ENCODE results near the gene DNAAF3. TPM values are rescaled to one million over a fixed set of nuclear protein-coding genes. Genes with fewer than 3 reads are reported as not detected.
"Not testable (repeated sequence)": the region's sequence is repeated elsewhere in the genome, so short reads cannot be mapped to it uniquely, and the experiment has no call there.

DNAAF3 gene
- total RNA-seq, 1 donor from 2014 or later: not detected

- intact Hi-C loops (cut with micrococcal nuclease): no loop called here
Measured at GRCh38 chr19:55156202-55157063, 10.0 kb downstream of the DNAAF3 start.

GRCh38 chr19:55155784-55156183, 10.6 kb downstream of the DNAAF3 start:
- intact Hi-C loops (cut with micrococcal nuclease): not testable (repeated sequence)

- intact Hi-C loops (cut with micrococcal nuclease): no loop called here
Measured at GRCh38 chr19:55153652-55154264, 12.7 kb downstream of the DNAAF3 start.

- intact Hi-C loops (cut with micrococcal nuclease): no loop called here
Measured at GRCh38 chr19:55152017-55152416, 14.4 kb downstream of the DNAAF3 start.

- intact Hi-C loops (cut with micrococcal nuclease): no loop called here
Measured at GRCh38 chr19:55149078-55150003, 17.1 kb downstream of the DNAAF3 start, which contains the start of gene TNNT1. Gene TNNT1, minus strand, starts transcription at chr19:55149206. Its CDS starts 2,049 bp downstream, at chr19:55147157.

GRCh38 chr19:55147545-55148251, 18.7 kb downstream of the DNAAF3 start:
- intact Hi-C loops (cut with micrococcal nuclease): no loop called here

GRCh38 chr19:55146705-55147273, 19.6 kb downstream of the DNAAF3 start:
- intact Hi-C loops (cut with micrococcal nuclease): no loop called here

GRCh38 chr19:55146078-55146704, 20.2 kb downstream of the DNAAF3 start:
- intact Hi-C loops (cut with micrococcal nuclease): no loop called here

- intact Hi-C loops (cut with micrococcal nuclease): no loop called here
Measured at GRCh38 chr19:55145232-55145631, 21.2 kb downstream of the DNAAF3 start.

- intact Hi-C loops (cut with micrococcal nuclease): loop anchor here (1.0 to 5.0 kb wide), 5 partner anchors 19 to 491 kb away; no protein-coding TSS in a partner anchor
Measured at GRCh38 chr19:55141696-55142095, 24.7 kb downstream of the DNAAF3 start.

GRCh38 chr19:55137915-55138314, 28.5 kb downstream of the DNAAF3 start:
- intact Hi-C loops (cut with micrococcal nuclease): no loop called here

- intact Hi-C loops (cut with micrococcal nuclease): no loop called here
Measured at GRCh38 chr19:55136399-55137102, 29.9 kb downstream of the DNAAF3 start.

GRCh38 chr19:55134736-55135135, 31.7 kb downstream of the DNAAF3 start:
- intact Hi-C loops (cut with micrococcal nuclease): no loop called here

- intact Hi-C loops (cut with micrococcal nuclease): no loop called here
Measured at GRCh38 chr19:55133639-55134444, 32.6 kb downstream of the DNAAF3 start.

- intact Hi-C loops (cut with micrococcal nuclease): no loop called here
Measured at GRCh38 chr19:55132453-55133129, 33.8 kb downstream of the DNAAF3 start.

- intact Hi-C loops (cut with micrococcal nuclease): no loop called here
Measured at GRCh38 chr19:55131421-55131820, 35.0 kb downstream of the DNAAF3 start.

- intact Hi-C loops (cut with micrococcal nuclease): loop anchor here (5.0 kb wide), 3 partner anchors 237 to 1198 kb away; partner anchors contain the start of gene CNOT3
Measured at GRCh38 chr19:55119053-55119452, 47.4 kb downstream of the DNAAF3 start.
